SU-DHL-6 (cell line): ENCODE data around the gene AP3B2.

Experiments used
- CTCF ChIP-seq: fragments of 200-600 bp; sonication (generic); IDR thresholded peaks from one replicate; pipeline ENCODE4 v1.5.1; 2017; ENCODE audit warnings: antibody characterized with exemption, mild to moderate bottlenecking, low read length, moderate library complexity; ENCODE audit not compliant: insufficient read depth, poor library complexity, severe bottlenecking
- EZH2phosphoT487 ChIP-seq: fragments of 200-600 bp; sonication (generic), shearing (Covaris generic); conservative IDR thresholded peaks from 2 replicates; pipeline ENCODE4 v1.6.1; 2018; ENCODE audit warnings: mild to moderate bottlenecking, antibody characterized with exemption, low read length, moderate library complexity, mixed read lengths

DNA sequence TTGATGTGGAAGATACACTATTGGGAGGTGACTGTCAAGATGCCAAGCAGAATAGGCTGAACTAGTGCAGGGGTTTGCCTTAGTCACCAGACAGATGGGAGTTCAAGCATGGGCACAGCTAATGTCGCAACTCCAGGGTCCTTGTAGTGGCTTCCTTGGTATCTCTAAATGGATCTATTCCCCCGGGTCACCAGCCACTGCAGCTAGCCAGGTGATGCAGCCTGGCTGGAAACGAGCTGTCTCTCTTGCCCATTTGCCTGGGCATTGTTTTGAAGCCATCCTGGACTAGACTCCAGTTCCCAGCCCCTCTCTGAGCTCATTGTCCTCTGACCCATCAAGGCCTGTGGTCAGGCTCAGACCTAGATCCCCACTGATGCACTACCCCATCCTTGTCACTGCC is 54.1 kb downstream of the AP3B2 start:
- no peak for TF ChIP-seq CTCF
- no peak for TF ChIP-seq EZH2phosphoT487
